LNCaP clone FGC (cell line): Measurements from ENCODE around the gene LRRC75A.
"Not testable (repeated sequence)": the region's sequence is repeated elsewhere in the genome, so short reads cannot be mapped to it uniquely, and the experiment has no call there.

ENCODE experiments used
- DNase-seq: peaks from one replicate; pipeline ENCODE4 v3.0.0-alpha.2; 2011; ENCODE audit warnings: low read depth
- H3K4me3 ChIP-seq: 2 replicates; pipeline ENCODE4 v1.5.1; 2011; ENCODE audit warnings: mild to moderate bottlenecking, low read depth, low read length, control low read depth
- CTCF ChIP-seq: IDR thresholded peaks from 2 replicates; pipeline ENCODE4 v1.5.1; 2012; ENCODE audit warnings: mild to moderate bottlenecking; ENCODE audit not compliant: control insufficient read depth, insufficient read depth; ENCODE audit errors: extremely low read depth

Gene LRRC75A

GRCh38 chr17:16446338-16446983 is 45.5 kb downstream of the LRRC75A start:
- TF ChIP-seq CTCF: no peak
- DNase-seq: no peak
- H3K4me3 ChIP-seq: no peak overlapping the region

GRCh38 chr17:16444258-16444886 is 47.6 kb downstream of the LRRC75A start:
- no peak for TF ChIP-seq CTCF
- DNase-seq: no peak
- no peak overlapping the region for H3K4me3 ChIP-seq

GRCh38 chr17:16443511-16444257 is 48.3 kb downstream of the LRRC75A start:
- H3K4me3 ChIP-seq: no peak overlapping the region
- DNase-seq: no peak
- no peak for TF ChIP-seq CTCF

GRCh38 chr17:16442594-16443510 is 49.1 kb downstream of the LRRC75A start:
- DNase-seq: no peak
- H3K4me3 ChIP-seq: no peak overlapping the region
- TF ChIP-seq CTCF: no peak

- no peak overlapping the region for H3K4me3 ChIP-seq
- TF ChIP-seq CTCF: no peak
- DNase-seq: no peak
These were observed 49.9 kb downstream of the LRRC75A start for GRCh38 chr17:16442141-16442540.

- no peak for DNase-seq
- H3K4me3 ChIP-seq: peak overlapping the region; percentile 88
- TF ChIP-seq CTCF: no peak
These were observed 50.9 kb downstream of the LRRC75A start for GRCh38 chr17:16440901-16441629.

- not testable (repeated sequence) for DNase-seq
- peak overlapping the region; percentile 88 for H3K4me3 ChIP-seq
These were observed 51.6 kb downstream of the LRRC75A start for GRCh38 chr17:16440354-16440753.
